ENCODE measurements around the gene NTNG1. TPM values are rescaled to one million over a fixed set of nuclear protein-coding genes. Genes with fewer than 3 reads are reported as not detected.

NTNG1 gene
- total RNA-seq, 1 experiment from 2014 or later, result 1.5 TPM

GRCh38 chr1:107181253-107181969 is 40.6 kb downstream of the NTNG1 start:
- peaks cover 10% of the 10 kb centered on the region; the same call in 1 of the 2 replicates for H3K4me1 ChIP-seq (ENCODE audit: insufficient read depth, low read length)
- no peaks in the 10 kb centered on the region for H3K9me3 ChIP-seq (ENCODE audit: control insufficient read depth, low read depth, low read length)
- H3K27me3 ChIP-seq (ENCODE audit: insufficient read depth, low read length), result no peaks in the 10 kb centered on the region
- no peak overlapping the region for H4K8ac ChIP-seq (replicated peaks; ENCODE audit: insufficient read length, low read depth, low read length)
- 0 out of 7 replicates have a peak, but pooled peaks cover 0 to 3% (median 0%) of the 10 kb centered on the region in 3 experiments for H3K36me3 Mint-ChIP-seq (ENCODE audit: insufficient read depth in 1 of 3, low read depth in 3 of 3)
- H3K27ac ChIP-seq (ENCODE audit: insufficient read length, low read depth, low read length), result no peak overlapping the region
- H3K4me1 Mint-ChIP-seq, result peaks cover 34 to 42% of the 10 kb centered on the region in 2 experiments
- no peak overlapping the region for H3T11ph ChIP-seq (ENCODE audit: low read length)
- H2BK5ac ChIP-seq (ENCODE audit: insufficient read length, low read length), result no peak overlapping the region
- H2AK5ac ChIP-seq (ENCODE audit: insufficient read length, low read length), result no peak overlapping the region
- no peak overlapping the region for H3K4ac ChIP-seq (ENCODE audit: low read depth, low read length)
- H3K4me2 ChIP-seq (ENCODE audit: insufficient read depth, insufficient read length, low read length), result peak overlapping the region; percentile 17
- no peak overlapping the region for H2BK120ac ChIP-seq (ENCODE audit: low read depth, low read length, poor library complexity, severe bottlenecking)
- H3K4me3 Mint-ChIP-seq, result peak overlapping the region; percentile 12 to 53; a peak in 4 of 5 replicates
- no peaks in the 10 kb centered on the region for H3K9me3 Mint-ChIP-seq
- H4K5ac ChIP-seq (ENCODE audit: insufficient read length, low read depth, low read length), result no peak overlapping the region
- no peak overlapping the region for H4K91ac ChIP-seq (ENCODE audit: insufficient read length, low read depth, low read length)
- no peak overlapping the region for H3K18ac ChIP-seq (ENCODE audit: insufficient read length, low read depth, low read length)
- H3K9ac ChIP-seq (ENCODE audit: extremely low read depth, insufficient read length, low read length), result no peak overlapping the region
- no peak overlapping the region for H3K14ac ChIP-seq (ENCODE audit: insufficient read depth, low read length)
- H3K27me3 Mint-ChIP-seq (ENCODE audit: low read depth), result no peaks in the 10 kb centered on the region
- peak overlapping the region; percentile 45 to 95 (median 92); a peak in 6 of 7 replicates for H3K27ac Mint-ChIP-seq
- H3K23ac ChIP-seq (ENCODE audit: insufficient read length, low read depth, low read length), result no peak overlapping the region
- no CpG with 5 or more reads among the region's 5 CpGs for WGBS (ENCODE audit: extremely low coverage, insufficient read length, low lambda C conversion rate)
- H3K79me2 ChIP-seq (ENCODE audit: insufficient read depth, low read length), result no peaks in the 10 kb centered on the region
- no peak for DNase-seq
- no peak overlapping the region for H2AFZ ChIP-seq (ENCODE audit: low read length)
- no peaks in the 10 kb centered on the region for H4K20me1 ChIP-seq (ENCODE audit: control insufficient read depth, insufficient read depth, insufficient read length)
- no peak for TF ChIP-seq CTCF (conservative IDR thresholded peaks at IDR 0.05)
- H3K79me1 ChIP-seq (ENCODE audit: insufficient read depth, low read depth, low read length, poor library complexity, severe bottlenecking), result no peaks in the 10 kb centered on the region
- no peak overlapping the region for H2BK12ac ChIP-seq (ENCODE audit: insufficient read length, low read depth, low read length)
- no peaks in the 10 kb centered on the region for H3K23me2 ChIP-seq (ENCODE audit: insufficient read length, low read depth, low read length, poor library complexity, severe bottlenecking)
- H2BK15ac ChIP-seq (ENCODE audit: low read depth, low read length), result no peak overlapping the region
- H3K56ac ChIP-seq (ENCODE audit: insufficient read length, low read depth, low read length), result no peak overlapping the region
- no peak overlapping the region for H2BK20ac ChIP-seq (ENCODE audit: low read depth, low read length, poor library complexity, severe bottlenecking)
